Smooth muscle cell (in vitro differentiated cells): ENCODE data around the gene ACSM6. TPM values are rescaled to one million over a fixed set of nuclear protein-coding genes. Genes with fewer than 3 reads are reported as not detected.

Experiments
- DNase-seq: peaks from one replicate; lab custom pipeline; 2025; ENCODE audit not compliant: unreplicated experiment; lab: John Stamatoyannopoulos, UW
- H2AFZ ChIP-seq: fragments of 200-600 bp; sonication (generic); 2 replicates; pipeline ENCODE4 v1.6.0; 2016; ENCODE audit warnings: antibody characterized with exemption, low read depth, mild to moderate bottlenecking
- H3F3A ChIP-seq: fragments of 200-600 bp; sonication (generic); 2 replicates; pipeline ENCODE4 v1.6.0; 2017; ENCODE audit warnings: antibody characterized with exemption, low read depth
- H3K27ac ChIP-seq: fragments of 200-600 bp; sonication (generic); 2 replicates; pipeline ENCODE4 v1.5.1; 2016; ENCODE audit warnings: low read depth, mild to moderate bottlenecking
- H3K27me3 ChIP-seq: fragments of 200-600 bp; sonication (generic); 2 replicates; pipeline ENCODE4 v1.6.1; 2016; ENCODE audit warnings: low read depth, mild to moderate bottlenecking
- H3K36me3 ChIP-seq: fragments of 200-600 bp; sonication (generic); 2 replicates; pipeline ENCODE4 v1.5.1; 2016; ENCODE audit warnings: low read depth
- H3K4me1 ChIP-seq: fragments of 200-600 bp; sonication (generic); 2 replicates; pipeline ENCODE4 v1.5.1; 2016; ENCODE audit warnings: low read depth
- H3K4me2 ChIP-seq: fragments of 200-600 bp; sonication (generic); 2 replicates; pipeline ENCODE4 v1.6.0; 2016; ENCODE audit warnings: mild to moderate bottlenecking
- H3K4me3 ChIP-seq: fragments of 200-600 bp; sonication (generic); 2 replicates; pipeline ENCODE4 v1.5.1; 2016; ENCODE audit warnings: mild to moderate bottlenecking
- H3K79me2 ChIP-seq: fragments of 200-600 bp; sonication (generic); 2 replicates; pipeline ENCODE4 v1.6.0; 2016; ENCODE audit warnings: low read depth, mild to moderate bottlenecking
- H3K9ac ChIP-seq: fragments of 200-600 bp; sonication (generic); 2 replicates; pipeline ENCODE4 v1.6.0; 2016; ENCODE audit warnings: low read depth
- H3K9me3 ChIP-seq: fragments of 200-600 bp; sonication (generic); replicated peaks from 2 replicates; pipeline ENCODE4 v1.5.1; 2016; ENCODE audit warnings: low read depth
- H4K20me1 ChIP-seq: fragments of 200-600 bp; sonication (generic); 2 replicates; pipeline ENCODE4 v1.6.0; 2016; ENCODE audit warnings: low read depth
- WGBS: methylation state at CpG from one replicate; pipeline ENCODE4 v1.1.7; 2016; ENCODE audit warnings: low lambda C conversion rate; 5-methylcytosine and 5-hydroxymethylcytosine counted together
- polyA plus RNA-seq: library from polyadenylated mRNA; unstranded; fragments of >200 nt; fragmentation: Nextera tagmentation; extraction: Ambion mirVana; gene quantifications from 2 replicates; pipeline ENCODE4 v1.2.1, GENCODE V29; 2016
- total RNA-seq: library from RNA; depleted of rRNA; stranded (reverse); fragments of >200 nt; gene quantifications from 2 replicates; pipeline ENCODE4 v1.2.3, GENCODE V29; 2014
- TF ChIP-seq, protein P1 (sequence below): fragments of 200-600 bp; sonication (generic); IDR thresholded peaks from 2 replicates; pipeline ENCODE4 v1.5.1; 2017; ENCODE audit warnings: borderline replicate concordance, mild to moderate bottlenecking, antibody characterized with exemption; ENCODE audit not compliant: insufficient read depth, poor library complexity, severe bottlenecking

The ACSM6 gene
- total and polyA plus RNA-seq, 2 experiments from 2014 or later: not detected

DNA sequence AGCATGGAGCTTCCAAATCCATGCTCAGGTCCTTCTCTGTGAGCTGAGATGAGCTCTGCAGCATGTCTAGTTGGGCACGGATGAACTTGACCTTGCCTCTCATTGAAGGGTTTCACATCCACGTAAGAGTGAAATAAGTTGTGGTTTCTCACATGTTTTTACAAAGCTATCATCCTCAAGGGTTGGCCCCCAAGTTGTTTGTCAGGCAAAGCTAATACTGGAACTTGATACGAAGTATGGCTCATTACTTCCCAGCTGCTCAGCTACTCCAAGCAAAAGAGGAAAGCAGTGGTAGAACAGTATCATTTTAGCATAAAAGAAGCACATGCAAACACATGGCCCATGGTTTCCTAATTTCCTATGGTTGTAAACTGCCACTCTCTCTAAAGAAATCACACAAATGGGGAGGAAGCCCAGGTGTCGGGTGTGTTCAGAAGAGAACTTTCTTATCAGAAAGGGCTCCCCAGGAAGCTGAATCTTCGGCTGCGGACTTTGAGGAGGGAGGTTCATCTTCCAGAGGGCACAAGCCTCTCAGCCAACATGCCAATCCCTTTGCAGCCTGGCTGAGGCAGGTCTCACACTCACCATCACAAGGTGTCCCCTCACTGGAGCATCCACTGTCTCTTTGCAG is 51.5 kb downstream of the ACSM6 start:
- no peaks in the 10 kb centered on the region for H3K36me3 ChIP-seq
- no peak overlapping the region for H3K27ac ChIP-seq
- WGBS: 88% methylated on average over 6 of the region's 6 CpGs
- DNase-seq: no peak
- peaks cover 15% of the 10 kb centered on the region for H3F3A ChIP-seq
- no peak overlapping the region for H3K4me3 ChIP-seq
- no peak overlapping the region for H2AFZ ChIP-seq
- H3K9ac ChIP-seq: no peak overlapping the region
- H3K4me1 ChIP-seq: peaks cover 8% of the 10 kb centered on the region
- no peaks in the 10 kb centered on the region for H3K27me3 ChIP-seq
- H4K20me1 ChIP-seq: peaks cover 40% of the 10 kb centered on the region
- peaks cover 25% of the 10 kb centered on the region for H3K79me2 ChIP-seq
- H3K4me2 ChIP-seq: no peak overlapping the region
- H3K9me3 ChIP-seq: no peaks in the 10 kb centered on the region
- TF ChIP-seq, protein P1, sequence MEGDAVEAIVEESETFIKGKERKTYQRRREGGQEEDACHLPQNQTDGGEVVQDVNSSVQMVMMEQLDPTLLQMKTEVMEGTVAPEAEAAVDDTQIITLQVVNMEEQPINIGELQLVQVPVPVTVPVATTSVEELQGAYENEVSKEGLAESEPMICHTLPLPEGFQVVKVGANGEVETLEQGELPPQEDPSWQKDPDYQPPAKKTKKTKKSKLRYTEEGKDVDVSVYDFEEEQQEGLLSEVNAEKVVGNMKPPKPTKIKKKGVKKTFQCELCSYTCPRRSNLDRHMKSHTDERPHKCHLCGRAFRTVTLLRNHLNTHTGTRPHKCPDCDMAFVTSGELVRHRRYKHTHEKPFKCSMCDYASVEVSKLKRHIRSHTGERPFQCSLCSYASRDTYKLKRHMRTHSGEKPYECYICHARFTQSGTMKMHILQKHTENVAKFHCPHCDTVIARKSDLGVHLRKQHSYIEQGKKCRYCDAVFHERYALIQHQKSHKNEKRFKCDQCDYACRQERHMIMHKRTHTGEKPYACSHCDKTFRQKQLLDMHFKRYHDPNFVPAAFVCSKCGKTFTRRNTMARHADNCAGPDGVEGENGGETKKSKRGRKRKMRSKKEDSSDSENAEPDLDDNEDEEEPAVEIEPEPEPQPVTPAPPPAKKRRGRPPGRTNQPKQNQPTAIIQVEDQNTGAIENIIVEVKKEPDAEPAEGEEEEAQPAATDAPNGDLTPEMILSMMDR: no peak

DNA sequence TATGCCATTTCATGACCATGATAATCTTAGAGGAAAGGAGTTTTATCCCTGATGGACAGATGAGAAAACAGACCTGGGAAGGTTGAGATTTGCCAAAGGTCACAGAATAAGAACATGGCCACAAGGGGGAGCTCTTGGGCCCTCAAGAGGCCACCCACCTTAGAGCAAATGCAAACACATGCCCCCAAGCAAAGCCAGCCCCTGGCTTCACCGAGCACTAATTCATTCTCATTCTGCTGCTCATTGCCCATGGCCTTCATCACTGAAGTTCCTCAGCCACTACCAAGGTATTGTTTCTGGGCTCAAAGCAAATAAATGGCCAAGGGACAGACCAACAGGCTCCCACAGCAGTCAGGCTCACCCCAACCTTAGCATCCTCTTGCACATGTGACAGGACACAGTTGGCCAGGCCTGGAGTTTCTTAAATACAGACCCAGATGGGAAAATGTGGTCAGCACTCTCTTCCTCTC is 52.6 kb downstream of the ACSM6 start:
- DNase-seq: peak; percentile 31
- Histone ChIP-seq H3K4me1 (peaks cover 8% of the 10 kb centered on the region), H3F3A (peaks cover 15% of the 10 kb centered on the region), H3K27me3 (no peaks in the 10 kb centered on the region), H3K4me2 (peak overlapping the region; percentile 3), H2AFZ (no peak overlapping the region), H4K20me1 (peaks cover 32% of the 10 kb centered on the region), H3K27ac (peak overlapping the region; percentile 86), H3K9ac (peak overlapping the region; percentile 46), H3K9me3 (no peaks in the 10 kb centered on the region), H3K79me2 (peaks cover 34% of the 10 kb centered on the region), H3K4me3 (no peak overlapping the region), H3K36me3 (no peaks in the 10 kb centered on the region)
- TF ChIP-seq, protein P1: peak; percentile 92
- 0% methylated on average over 1 of the region's 1 CpG for WGBS

DNA sequence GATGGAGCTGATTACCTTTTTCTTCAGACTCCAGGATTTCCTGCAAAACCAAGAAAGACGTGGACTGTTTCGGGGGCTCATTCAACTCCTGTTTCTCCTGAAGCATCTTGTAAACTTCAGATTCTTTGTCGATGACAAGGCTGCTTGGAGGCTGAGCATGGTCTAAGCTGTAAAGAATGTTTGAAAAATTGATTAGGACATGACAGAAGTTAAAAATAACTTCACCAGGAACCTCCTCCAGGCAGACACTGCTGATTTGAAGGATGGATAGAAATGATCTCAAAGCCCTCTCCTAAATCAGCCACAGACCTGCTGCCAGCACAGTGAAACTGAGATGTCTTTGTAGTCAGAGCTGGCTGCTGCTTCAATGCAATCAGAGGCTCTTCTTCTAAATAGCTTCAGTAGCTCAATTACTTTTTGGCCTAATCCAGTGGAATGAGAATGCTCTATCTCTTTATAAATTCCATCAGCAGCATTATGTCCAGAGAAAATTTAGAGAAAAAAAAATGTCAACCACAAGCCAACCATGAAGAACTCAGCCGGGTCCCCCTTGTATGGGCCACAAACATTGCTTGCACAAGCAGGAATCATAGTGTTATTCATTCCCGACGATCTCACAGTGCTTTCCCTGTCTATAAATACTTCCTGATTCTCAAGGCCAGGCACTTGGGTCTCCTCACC is 53.3 kb downstream of the ACSM6 start:
- Histone ChIP-seq H2AFZ (no peak overlapping the region), H3K27me3 (no peaks in the 10 kb centered on the region), H3K4me1 (peaks cover 8% of the 10 kb centered on the region), H3K9ac (peak overlapping the region; percentile 57), H3K27ac (peak overlapping the region; percentile 86), H3K9me3 (no peaks in the 10 kb centered on the region), H3K4me2 (peak overlapping the region; percentile 3), H3F3A (peaks cover 15% of the 10 kb centered on the region), H3K36me3 (no peaks in the 10 kb centered on the region), H4K20me1 (peaks cover 26% of the 10 kb centered on the region), H3K79me2 (peaks cover 34% of the 10 kb centered on the region), H3K4me3 (no peak overlapping the region)
- no peak for DNase-seq
- 14% methylated on average over 6 of the region's 6 CpGs for WGBS
- TF ChIP-seq, protein P1: no peak
